ENCODE results near the gene TMEM129.

Gene TMEM129

DNA sequence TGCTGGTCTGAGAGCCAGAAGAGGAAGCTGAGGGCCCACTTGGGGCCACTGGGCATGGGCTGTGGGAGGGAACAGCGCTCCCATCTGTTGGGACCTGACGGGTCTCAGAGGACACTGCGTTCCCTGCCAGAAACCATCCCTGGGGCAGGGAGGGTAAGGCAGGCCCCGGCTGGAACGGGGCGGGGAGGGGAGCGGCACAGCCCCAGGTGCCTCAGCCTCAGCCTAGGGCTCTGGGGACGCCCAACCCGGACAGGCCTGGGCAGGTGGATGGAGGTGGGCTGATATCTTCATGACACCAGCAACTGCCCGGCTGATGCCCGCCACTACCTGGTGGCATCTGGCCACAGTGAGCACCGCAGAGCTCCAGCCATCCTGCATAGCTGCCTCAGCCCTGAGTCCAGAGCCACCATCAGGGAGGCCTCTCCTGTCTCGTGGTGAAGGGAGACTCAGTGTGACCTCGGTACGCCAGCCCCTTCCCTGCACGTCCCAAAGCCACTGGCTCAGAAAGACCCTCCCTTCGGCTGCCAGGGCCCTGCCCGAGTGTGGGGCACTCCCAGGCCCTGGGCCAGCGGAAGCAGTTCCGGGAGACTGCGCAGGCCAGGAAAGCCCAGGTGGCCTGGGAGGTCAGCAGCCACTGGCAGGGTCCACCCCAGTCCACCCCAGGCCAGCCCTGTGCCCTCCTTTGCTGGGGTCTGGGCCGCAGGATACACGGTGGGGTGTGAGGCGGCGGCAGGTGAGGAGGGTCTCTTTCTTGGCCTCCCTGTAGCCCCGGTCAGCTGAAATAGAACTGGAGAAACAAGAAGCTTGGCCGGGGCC, 37.4 kb upstream of the TMEM129 start:
- no peak for DNase-seq (ENCODE audit: low spot score)
- FAIRE-seq = no peak

DNA sequence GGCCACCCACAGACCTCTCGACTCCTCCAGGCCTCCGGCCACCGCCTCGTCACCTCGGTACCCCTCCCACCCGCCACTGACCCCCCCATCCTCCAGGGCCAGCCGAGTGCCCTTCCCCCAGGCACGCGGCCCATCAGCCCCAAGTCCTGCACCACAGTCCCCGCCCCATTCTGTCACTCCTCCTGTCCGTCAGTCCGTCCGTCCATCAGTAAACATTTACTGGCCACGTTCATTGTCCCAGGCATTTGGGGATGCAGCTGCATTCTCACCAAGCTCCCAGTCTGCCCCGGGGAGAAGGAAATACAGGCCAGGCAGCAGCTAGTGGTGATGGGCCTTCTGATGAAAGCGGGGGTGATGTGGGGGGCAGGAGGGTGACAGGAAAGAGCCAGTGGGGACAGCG, 36.7 kb upstream of the TMEM129 start:
- FAIRE-seq (no peak), DNase-seq (ENCODE audit: low spot score) (no peak)

DNA sequence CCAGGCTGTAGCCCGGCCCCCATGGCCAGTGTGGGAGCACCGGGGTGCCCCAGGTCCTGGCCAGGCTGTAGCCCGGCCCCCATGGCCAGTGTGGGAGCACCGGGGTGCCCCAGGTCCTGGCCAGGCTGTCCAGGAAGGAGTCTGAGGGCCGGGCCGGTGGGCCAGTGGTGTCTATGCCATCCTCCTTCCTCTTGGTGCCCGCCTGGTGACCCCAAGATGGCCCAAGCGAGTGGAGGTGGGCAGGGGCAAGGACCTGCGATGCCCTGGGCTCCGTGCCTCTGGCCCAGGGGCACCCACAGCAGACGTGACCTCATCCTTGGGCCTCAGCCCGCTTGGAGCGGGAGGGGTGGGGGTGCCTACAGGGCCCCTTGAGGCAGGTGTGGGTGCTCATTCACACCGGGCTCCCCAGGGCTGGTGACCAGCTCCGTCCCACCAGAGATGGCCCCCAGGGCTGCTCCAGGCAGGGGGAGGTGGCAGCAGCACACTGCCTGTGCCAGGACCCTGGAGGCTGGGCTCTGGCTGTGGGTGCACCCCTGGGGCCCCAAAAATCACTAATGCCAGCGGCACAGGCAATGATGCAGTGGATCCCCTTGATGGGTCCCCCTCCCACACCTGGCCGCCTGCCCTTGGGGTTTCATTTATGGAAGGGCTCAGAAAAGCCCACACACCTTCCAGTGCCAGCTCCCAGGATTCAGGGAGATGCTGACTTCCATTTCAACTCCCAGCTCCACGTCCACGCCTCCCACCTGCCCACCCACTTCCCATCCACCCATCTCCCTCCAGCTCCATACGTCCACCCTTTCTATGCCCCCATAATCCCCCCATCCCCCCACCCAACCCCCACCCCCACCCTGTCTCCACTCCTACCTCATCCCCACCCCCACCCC, 36.0 kb upstream of the TMEM129 start:
- no peak for DNase-seq (ENCODE audit: low spot score)
- no peak for FAIRE-seq

DNA sequence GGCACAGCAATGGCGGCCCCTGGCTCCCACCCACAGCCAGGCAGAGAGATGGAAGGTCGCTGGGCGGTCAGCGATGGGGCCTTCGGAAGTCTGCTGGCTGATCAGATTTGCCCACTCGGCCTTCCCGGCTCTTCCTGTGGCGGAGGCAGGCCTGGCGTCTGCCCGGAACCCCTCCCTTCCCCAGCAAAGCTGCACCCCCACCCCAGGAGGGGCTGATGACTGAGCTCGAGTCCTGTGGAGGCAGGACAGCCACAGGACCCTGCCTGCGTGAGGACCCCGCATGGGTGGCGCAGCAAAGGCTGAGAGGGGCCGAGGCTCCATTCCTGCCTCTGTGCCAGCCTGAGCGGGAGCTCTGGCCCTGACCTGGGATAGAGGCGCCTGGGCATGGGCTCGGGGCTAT, 35.0 kb upstream of the TMEM129 start:
- FAIRE-seq = no peak
- DNase-seq (ENCODE audit: low spot score) = no peak

DNA sequence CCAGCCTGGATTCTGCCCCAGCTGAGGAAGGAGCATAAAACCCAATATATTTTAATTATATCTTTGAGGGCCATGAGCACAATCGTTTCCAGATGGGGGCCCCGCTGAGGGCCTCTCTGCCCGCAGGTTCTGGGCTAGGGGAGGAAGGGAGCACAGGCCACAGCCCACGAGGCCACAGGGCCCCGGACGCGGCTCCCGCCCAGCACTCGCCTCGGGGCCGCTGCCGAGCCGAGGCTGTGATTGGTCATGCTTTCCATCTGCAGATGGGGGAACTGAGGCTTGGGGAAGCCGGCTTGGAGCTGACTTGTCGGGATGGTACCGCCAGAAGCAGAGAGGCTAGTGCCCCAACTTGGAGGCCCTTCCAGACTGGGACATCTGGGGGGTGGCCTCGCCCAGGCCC, 34.2 kb upstream of the TMEM129 start:
- DNase-seq (ENCODE audit: low spot score) (no peak), FAIRE-seq (no peak)

DNA sequence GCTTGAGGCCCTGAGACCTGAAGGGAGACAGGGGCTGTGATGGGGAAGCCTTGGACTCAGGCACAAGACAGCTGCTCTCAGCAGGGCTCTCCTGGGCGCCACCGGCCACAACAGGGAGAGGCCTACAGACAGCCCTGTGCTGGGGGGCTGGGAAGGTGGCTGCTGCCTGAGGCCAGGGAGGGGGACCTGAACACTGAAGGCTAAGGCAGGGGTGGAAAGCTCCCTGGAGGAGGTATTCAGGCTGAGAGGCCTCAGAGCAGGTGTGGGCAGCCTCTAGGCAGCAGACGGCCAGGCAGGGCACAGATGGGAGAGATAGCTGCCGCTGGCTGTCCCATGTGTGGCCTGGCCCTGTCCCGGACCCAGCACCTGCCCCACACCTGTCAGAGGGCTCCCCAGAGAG, 33.2 kb upstream of the TMEM129 start:
- DNase-seq (ENCODE audit: low spot score) (no peak), FAIRE-seq (no peak)

DNA sequence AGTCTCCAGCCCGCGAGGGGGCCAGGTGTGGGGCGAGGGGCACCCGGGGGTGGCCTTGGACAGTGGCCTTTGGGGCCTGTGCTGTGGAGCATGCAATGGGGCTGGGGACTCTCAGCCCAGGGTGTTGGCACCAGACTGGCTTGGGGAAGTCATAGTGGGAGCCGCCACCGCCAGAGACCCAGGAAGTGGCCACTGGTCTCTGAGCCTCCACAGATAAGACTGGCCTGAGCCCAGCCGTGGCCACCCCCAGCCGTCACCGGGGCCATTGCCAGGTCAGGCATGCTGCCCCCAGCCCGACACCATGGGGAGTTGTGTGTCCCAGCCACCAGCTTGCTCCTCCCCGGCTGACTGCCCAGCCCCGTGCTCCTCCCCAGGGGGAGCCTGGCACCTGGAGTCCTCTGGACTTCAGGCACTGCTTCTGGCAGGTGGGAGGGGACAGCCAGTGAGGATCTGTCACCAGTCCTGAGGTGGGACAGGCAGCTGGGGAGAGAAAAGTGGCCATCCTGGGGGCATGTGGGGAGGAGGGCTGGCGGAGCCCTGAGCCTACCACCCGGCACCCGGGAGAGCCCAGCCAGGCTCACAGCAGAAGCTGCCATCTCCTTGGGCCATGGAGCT, 32.7 kb upstream of the TMEM129 start:
- DNase-seq (ENCODE audit: low spot score) = no peak
- FAIRE-seq = no peak

DNA sequence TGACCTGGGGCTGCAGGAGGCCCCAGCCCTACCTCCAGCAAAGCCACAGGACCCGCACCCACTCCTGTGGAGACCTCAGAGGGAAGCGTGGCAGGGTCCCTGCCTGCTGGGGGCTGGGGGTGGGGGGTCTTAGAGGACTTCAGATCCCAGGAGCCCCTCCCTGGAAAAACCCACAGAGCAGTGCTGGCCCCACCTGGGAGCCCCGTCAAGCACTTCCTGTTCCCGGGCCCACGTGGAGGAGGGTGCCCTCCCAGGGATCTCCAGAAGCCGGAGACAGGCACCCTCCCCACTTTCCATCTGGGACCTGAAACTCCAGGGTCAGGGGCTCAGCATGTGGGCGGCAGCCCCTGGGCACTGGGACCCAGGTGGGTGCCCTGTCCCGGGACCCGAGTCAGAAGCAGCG, 32.2 kb upstream of the TMEM129 start:
- no peak for FAIRE-seq
- no peak for DNase-seq (ENCODE audit: low spot score)

DNA sequence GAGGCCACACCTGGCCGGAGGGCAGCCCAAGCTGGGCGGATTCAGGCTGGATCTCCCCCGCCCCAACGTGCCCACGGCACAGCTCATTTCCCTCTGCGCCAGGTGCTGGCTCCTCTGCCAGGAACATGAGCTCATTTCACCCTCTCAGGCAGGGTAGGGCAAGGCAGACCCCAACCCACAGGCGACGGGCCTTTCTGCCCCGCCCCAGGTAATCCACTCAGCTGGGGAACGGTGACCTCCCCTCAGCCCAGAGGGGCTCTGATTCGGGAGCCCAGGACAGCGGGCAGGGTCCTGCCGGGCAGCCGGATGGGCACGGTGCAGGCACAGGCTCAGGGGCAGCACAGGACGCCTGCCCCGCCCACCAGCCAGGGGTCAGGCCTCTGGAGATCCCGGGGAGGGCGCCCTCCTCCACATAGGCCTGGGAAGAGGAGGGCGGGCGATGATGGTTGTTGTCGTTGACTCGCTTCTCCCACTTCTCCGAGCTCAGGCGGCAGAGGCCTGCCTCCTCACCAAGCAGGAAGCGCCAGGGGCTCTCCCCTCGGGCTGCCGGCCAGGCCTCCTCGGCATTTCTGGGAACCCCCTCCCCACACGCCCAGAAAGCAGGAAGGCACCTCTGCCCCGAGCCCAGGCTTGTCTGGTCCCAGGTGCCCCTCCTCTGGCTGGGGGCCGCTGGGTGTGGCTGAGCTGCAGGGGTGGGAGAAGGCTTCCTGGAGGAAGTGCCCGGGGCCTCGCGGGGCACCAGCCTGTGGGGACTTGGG, 31.3 kb upstream of the TMEM129 start:
- DNase-seq (ENCODE audit: low spot score) (no peak), FAIRE-seq (no peak)

DNA sequence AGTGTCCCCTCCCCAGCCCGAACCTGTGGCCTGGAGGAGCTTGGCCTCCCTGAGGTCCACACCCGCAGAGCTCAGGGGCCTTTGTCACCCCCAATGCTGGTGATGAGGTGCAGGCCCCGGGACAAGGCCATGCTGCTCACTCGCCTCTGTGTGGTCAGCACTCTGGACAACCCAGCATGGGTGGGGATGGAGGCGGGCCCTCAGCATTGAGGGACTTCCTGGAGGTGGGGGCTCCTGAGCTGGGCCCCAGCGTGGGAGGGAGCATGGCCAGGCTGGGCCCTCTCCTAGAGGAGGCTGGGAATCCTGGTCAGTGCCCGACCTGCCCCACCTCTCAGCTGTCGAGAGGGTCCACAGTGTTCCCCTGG, 30.8 kb upstream of the TMEM129 start:
- FAIRE-seq (no peak), DNase-seq (ENCODE audit: low spot score) (no peak)

DNA sequence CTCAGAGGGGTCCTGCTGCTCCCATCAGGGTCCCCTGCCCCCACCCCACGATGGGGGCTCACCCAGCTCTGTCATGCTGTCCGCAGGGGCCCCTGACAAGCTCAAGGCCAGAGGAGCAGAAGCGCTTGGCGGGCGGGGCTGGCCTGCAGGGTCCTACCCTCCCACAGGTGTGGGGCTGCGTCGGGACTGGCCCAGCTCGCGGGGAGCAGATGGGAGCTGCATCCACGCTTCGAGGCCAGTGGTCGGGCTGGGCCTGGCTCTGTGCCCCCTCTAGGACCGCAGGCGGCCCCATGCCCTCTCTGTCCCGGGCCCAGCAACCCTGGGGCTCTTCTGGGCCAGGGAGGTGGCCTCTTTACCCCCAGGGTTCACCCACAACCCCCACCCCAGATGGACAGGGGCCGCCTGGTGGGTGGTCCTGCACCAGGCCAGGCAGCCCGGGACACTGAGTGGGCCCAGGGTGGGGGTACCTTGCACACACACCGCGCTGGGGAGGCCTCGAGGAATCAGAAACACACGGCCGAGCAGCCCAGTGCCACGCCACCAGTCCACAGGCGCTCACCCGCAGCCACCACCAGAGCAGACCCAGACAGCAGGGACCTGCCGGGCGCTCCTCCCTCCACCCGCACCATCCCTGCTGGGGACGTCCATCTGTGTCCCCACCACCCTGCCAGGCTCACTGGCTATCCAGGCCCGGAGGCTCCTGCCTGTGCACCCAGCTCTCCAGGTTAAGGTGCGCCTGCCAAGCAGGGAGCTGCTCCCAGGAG, 30.2 kb upstream of the TMEM129 start:
- DNase-seq (ENCODE audit: low spot score) (no peak), FAIRE-seq (no peak)

DNA sequence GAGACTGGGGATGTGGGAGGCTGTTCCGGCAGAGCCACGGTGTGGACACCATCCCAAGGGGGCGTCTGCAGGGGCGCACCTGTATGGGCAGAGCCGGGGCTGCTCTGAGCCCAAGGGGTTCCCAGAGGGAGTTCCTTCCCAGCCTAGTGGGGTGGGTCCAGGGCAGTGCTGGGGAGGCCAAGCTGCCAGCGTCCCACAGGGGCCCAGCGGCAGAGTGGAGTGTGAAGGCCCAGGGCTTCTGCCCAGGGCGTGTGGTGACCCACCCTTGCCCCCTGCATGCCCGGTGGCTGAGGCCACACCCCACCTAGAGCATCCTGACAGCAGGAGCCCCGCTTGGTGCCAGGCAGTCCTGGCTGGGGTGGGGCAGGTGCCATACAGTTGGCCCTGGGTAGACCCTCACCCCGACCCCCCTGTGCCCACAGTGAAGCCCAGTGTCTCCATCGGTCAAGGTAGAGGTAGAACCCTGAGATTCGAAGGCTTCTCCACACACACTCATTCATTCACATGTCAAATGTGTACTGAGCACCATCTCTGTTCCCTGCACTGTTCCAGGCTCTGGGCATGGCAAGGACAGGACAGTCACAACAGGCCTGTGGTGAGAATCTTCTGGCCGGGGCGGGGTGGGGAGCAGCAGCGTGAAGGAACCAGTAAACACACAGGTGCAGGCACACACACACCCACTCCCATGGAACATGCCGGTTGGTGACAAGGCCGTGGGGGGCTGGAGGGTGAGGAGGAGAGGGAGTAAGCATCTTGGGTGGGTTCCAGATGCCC, 29.4 kb upstream of the TMEM129 start:
- no peak for FAIRE-seq
- DNase-seq (ENCODE audit: low spot score) = no peak

DNA sequence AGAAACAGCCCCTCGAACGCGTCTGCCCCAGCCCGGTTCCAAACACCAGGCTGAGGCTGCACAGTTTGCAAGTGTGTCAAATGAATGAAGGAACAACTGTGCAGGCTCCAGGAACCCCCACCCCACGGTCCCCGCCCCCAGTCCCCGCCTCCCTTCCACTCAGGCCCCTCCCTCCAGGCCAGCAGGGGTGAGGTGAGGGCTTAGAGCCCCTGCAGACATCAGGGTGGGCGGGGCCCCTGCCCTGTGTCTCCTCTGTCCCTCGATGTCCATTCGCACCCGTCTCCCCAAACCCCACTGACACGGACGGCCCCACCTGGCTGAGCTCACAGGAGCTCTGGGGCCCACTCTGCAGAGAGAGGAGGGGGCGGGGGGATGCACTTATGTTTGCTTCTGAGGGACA, 28.7 kb upstream of the TMEM129 start:
- FAIRE-seq = no peak
- no peak for DNase-seq (ENCODE audit: low spot score)

DNA sequence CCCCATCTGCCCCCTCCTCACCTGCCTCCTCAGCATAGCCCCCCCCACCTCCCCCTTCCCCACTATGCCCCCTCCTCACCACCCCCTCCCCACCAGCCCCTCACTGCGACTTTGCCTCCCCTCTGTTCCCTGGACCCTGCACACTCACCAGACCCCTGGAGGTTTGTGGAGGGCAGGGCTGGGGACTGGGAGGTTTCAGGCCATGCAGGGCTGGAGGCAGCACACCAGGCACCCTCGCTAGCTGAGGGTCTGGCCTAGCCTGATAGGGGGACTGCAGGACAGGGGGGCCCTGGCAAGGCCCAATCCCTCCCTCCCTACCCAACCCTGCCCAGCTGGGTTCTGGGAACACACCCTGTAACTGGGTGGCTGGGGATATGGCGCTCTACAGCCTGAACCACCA, 28.2 kb upstream of the TMEM129 start:
- FAIRE-seq = no peak
- no peak for DNase-seq (ENCODE audit: low spot score)

DNA sequence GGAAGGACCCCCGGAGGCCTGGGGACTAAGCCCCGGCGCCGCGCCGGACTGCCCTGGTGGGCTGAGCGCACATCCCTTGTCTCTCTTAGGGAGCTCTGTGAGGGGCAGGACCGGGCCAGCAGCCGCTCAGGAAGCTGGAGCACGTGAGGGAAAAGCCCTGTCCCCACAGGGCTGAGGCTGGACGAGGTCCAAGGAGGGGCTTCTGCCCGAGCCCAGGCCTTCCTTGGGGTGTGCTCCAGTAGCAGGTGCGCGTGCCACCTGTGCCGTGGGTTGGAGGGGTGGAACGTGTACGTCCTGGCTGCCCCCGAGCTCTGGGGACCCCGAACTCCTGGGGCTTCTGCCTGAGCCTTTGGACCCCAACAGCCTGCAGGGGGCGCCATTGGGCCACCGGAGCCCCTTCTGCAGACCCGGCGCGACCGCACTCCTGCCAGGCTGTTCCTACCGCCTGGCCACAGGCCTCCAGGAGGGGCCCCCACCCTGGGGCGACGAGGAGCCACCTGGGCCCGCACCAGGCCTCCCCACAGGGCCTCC, 27.4 kb upstream of the TMEM129 start:
- DNase-seq (ENCODE audit: low spot score) = peak; percentile 83
- no peak for FAIRE-seq

DNA sequence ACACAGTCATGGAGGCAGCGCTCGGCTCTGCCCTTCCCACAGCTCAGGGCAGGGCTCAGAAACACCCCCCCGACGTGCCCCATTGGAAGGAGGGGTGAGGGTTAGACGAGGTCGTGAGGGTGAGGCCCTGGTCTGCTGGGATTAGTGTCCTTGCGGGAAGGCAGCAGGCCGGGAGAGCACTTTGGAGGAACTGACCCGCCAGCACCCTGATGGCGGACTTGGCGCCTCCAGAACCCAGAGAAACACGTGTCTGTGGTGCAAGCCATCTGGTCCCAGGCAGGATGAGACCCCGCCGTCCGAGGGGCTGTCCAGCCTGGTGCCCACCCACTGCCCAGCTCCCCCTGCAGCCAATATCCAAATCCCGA, 26.5 kb upstream of the TMEM129 start:
- no peak for FAIRE-seq
- no peak for DNase-seq (ENCODE audit: low spot score)

DNA sequence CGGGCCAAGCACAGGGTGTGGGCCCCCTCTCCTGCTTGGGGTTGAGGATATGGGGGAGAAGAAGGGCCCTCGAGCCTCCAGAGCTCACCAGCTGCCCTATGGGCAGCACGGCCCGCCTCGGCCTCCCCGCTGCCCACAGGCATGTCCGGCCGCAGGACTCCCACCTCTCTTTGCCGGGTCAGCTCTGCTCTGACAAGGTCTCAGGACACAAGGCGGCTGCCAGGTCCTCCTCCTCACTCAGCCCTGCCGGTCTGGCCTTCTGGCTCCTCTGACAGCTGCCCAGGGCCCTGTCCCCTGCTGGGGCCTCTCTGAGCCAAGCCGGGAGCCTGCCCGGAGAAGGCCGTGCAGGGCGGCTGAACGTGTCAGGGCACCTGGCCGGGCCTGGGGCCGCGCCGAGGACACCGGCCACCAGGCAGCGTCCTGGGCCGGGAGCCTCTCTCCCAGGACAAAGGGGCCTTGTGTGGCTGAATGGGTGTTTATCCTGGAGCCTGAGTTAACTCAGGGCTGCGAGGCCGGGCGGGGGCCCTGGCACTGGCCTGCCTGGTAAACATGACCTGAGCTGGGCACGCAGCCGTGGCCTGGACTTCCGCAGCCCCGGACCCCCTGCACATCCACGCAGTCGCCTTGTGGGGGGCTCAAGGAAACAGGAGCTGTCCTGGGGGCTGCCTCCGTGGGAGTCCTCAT, 25.9 kb upstream of the TMEM129 start:
- DNase-seq (ENCODE audit: low spot score) = no peak
- no peak for FAIRE-seq

DNA sequence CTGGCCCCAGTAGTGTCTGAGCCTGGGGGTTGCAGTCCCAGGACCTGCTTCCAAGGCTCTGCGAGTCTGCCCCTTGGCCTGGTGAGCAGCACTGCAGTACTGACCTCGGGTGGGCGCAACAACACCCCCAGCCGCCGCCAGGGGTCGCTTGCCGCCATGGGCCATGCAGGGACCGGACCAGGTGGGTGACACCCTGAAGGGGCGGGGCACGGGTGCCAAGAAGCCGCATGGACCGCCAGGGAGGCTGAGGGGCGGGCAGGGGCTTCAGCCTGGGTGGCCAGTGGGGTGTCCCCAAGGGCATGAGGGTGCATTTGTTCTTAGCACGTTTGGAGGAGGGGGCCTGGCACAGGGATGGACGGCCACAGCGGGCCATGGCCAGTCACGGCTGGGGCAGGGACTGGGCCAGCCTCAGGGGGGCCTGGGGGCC, 25.2 kb upstream of the TMEM129 start:
- DNase-seq (ENCODE audit: low spot score) (peak; percentile 76), FAIRE-seq (no peak)

DNA sequence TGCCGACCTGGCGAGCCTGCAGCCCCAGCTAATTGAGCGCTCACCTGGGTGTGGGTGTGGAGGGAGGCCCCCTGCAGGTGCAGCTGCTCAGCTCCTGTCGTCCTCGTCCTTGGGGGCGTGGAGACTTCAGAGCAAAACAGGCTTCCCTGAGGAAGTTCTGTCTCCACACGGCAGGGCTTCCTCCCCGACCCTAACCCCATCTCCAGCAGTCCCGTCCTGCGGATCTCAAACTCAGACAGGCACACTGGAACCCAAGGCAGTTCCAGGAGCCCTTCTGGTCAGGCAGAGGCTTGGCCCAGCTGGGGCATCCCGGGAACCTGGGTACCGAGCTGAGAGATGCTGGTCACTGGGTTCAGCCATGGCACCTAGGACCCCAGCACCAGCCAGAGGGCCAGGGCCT, 24.6 kb upstream of the TMEM129 start:
- no peak for DNase-seq (ENCODE audit: low spot score)
- FAIRE-seq = no peak
